Glomerular visceral epithelial cell (primary cell): ENCODE measurements around the gene ARHGEF16.

ENCODE experiments used
- DNase-seq: peaks from one replicate; pipeline ENCODE4 v3.0.0-alpha.2; 2016; ENCODE audit errors: extremely low spot score

ARHGEF16 gene

GRCh38 chr1:3468236-3469103, 14.0 kb downstream of the ARHGEF16 start:
- DNase-seq, result peak; percentile 45

GRCh38 chr1:3469104-3469848, 14.8 kb downstream of the ARHGEF16 start:
- no peak for DNase-seq

- no peak for DNase-seq
These were observed 15.6 kb downstream of the ARHGEF16 start for GRCh38 chr1:3469849-3470649.

GRCh38 chr1:3470650-3471355, 16.3 kb downstream of the ARHGEF16 start:
- DNase-seq, result no peak

- peak; percentile 70 for DNase-seq
These were observed 17.1 kb downstream of the ARHGEF16 start for GRCh38 chr1:3471356-3472087.

GRCh38 chr1:3472088-3472850, 17.8 kb downstream of the ARHGEF16 start:
- no peak for DNase-seq

GRCh38 chr1:3472906-3473305, 18.4 kb downstream of the ARHGEF16 start:
- DNase-seq, result no peak

- DNase-seq, result peak; percentile 83
These were observed 18.9 kb downstream of the ARHGEF16 start for GRCh38 chr1:3473381-3473844.

GRCh38 chr1:3474016-3474415, 19.6 kb downstream of the ARHGEF16 start:
- DNase-seq, result no peak

- DNase-seq, result no peak
These were observed 20.0 kb downstream of the ARHGEF16 start for GRCh38 chr1:3474421-3474820.

- no peak for DNase-seq
These were observed 21.5 kb downstream of the ARHGEF16 start for GRCh38 chr1:3475839-3476573.

GRCh38 chr1:3476666-3477065, 22.2 kb downstream of the ARHGEF16 start:
- DNase-seq, result no peak

GRCh38 chr1:3477241-3477995, 23.0 kb downstream of the ARHGEF16 start:
- no peak for DNase-seq

GRCh38 chr1:3478187-3478586, 23.7 kb downstream of the ARHGEF16 start:
- DNase-seq, result no peak

- no peak for DNase-seq
These were observed 25.3 kb downstream of the ARHGEF16 start for GRCh38 chr1:3479511-3480368.

GRCh38 chr1:3480369-3480719, 25.9 kb downstream of the ARHGEF16 start:
- no peak for DNase-seq

GRCh38 chr1:3481046-3481445, 26.6 kb downstream of the ARHGEF16 start:
- DNase-seq, result no peak
